ENCODE results near the gene TTLL4. TPM values are rescaled to one million over a fixed set of nuclear protein-coding genes. Genes with fewer than 3 reads are reported as not detected.

TTLL4 gene
- total RNA-seq, 1 donor from 2014 or later, result 47.3 TPM

DNA sequence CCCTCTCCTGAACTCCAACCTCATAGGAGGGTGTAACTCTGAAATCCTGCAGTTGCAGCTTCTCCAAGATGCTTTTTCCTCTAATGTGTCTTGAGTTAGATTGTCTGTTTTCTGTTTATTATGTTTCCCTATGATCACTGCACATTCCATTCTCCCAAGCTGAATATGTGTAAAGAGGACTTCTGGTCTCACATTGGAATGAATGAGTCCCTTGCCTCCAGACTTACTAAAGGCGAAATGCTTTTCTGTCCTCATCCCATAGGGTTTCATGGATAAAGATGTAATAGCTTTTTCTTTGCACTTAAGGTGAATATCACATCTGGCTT, 35.8 kb downstream of the TTLL4 start:
- no peak overlapping the region for H3K27ac Mint-ChIP-seq (ENCODE audit: unreplicated experiment)
- H3K4me3 Mint-ChIP-seq (ENCODE audit: unreplicated experiment), result no peak overlapping the region
- no peak for DNase-seq (ENCODE audit: low spot score)
- peaks cover 3% of the 10 kb centered on the region for H3K27me3 Mint-ChIP-seq (ENCODE audit: unreplicated experiment)
- H3K4me1 Mint-ChIP-seq (ENCODE audit: unreplicated experiment), result no peaks in the 10 kb centered on the region
- no peaks in the 10 kb centered on the region for H3K9me3 Mint-ChIP-seq (ENCODE audit: unreplicated experiment)
- peaks cover 62% of the 10 kb centered on the region for H3K36me3 Mint-ChIP-seq (ENCODE audit: low read depth, unreplicated experiment)
- TF ChIP-seq, protein P1, sequence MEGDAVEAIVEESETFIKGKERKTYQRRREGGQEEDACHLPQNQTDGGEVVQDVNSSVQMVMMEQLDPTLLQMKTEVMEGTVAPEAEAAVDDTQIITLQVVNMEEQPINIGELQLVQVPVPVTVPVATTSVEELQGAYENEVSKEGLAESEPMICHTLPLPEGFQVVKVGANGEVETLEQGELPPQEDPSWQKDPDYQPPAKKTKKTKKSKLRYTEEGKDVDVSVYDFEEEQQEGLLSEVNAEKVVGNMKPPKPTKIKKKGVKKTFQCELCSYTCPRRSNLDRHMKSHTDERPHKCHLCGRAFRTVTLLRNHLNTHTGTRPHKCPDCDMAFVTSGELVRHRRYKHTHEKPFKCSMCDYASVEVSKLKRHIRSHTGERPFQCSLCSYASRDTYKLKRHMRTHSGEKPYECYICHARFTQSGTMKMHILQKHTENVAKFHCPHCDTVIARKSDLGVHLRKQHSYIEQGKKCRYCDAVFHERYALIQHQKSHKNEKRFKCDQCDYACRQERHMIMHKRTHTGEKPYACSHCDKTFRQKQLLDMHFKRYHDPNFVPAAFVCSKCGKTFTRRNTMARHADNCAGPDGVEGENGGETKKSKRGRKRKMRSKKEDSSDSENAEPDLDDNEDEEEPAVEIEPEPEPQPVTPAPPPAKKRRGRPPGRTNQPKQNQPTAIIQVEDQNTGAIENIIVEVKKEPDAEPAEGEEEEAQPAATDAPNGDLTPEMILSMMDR (IDR thresholded peaks at IDR 0.05; ENCODE audit: unreplicated experiment), result no peak

DNA sequence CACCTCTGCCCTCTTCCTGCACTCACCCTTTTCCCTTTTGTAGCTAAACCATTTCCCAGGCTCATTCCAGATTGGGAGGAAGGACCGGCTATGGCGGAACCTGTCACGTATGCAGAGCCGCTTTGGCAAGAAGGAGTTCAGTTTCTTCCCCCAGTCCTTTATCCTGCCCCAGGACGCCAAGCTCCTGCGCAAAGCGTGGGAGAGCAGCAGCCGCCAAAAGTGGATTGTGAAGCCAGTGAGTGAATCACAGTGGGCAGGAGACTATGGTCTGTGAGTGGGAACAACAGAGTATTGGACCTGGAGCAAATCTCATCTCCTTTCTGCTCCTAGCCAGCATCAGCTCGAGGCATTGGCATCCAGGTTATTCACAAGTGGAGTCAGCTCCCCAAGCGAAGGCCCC, 36.3 kb downstream of the TTLL4 start:
- H3K27me3 Mint-ChIP-seq (ENCODE audit: unreplicated experiment), result peaks cover 3% of the 10 kb centered on the region
- no peak for DNase-seq (ENCODE audit: low spot score)
- H3K4me1 Mint-ChIP-seq (ENCODE audit: unreplicated experiment), result no peaks in the 10 kb centered on the region
- no peak overlapping the region for H3K4me3 Mint-ChIP-seq (ENCODE audit: unreplicated experiment)
- no peaks in the 10 kb centered on the region for H3K9me3 Mint-ChIP-seq (ENCODE audit: unreplicated experiment)
- peaks cover 63% of the 10 kb centered on the region for H3K36me3 Mint-ChIP-seq (ENCODE audit: low read depth, unreplicated experiment)
- no peak overlapping the region for H3K27ac Mint-ChIP-seq (ENCODE audit: unreplicated experiment)
- TF ChIP-seq, protein P1 (IDR thresholded peaks at IDR 0.05; ENCODE audit: unreplicated experiment), result no peak

DNA sequence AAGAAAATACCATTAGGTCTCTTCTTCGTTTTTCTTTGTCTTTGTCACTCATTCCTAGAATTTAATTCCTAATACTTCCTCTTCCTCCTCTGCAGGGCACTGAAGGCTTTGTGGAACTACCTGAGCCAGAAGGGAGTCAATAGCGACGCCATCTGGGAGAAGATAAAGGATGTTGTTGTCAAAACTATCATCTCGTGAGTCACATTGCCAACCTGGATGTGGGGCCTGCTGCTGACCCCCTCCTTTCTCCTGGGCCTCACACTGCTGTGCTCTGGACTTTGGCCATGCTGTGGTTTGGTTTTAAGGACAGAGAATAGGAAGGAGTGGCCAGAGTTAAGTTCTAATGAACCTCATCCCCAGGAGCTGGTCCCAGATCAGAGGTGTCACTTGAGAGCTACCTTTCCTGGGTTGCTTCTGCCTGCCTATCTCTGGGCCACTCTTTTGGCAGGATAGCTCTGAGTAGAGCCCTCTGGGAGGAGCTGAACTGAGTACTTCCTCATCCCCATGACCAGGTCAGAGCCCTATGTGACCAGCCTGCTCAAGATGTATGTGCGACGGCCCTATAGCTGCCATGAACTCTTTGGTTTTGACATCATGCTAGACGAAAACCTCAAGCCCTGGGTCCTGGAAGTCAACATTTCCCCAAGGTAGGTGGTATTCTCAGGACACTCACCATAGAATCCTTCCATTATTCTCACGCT, 38.3 kb downstream of the TTLL4 start:
- Mint-ChIP-seq H3K4me1 (ENCODE audit: unreplicated experiment) (no peaks in the 10 kb centered on the region), H3K9me3 (ENCODE audit: unreplicated experiment) (no peaks in the 10 kb centered on the region), H3K36me3 (ENCODE audit: low read depth, unreplicated experiment) (peaks cover 71% of the 10 kb centered on the region), H3K4me3 (ENCODE audit: unreplicated experiment) (no peak overlapping the region), H3K27ac (ENCODE audit: unreplicated experiment) (peak overlapping the region; percentile 27), H3K27me3 (ENCODE audit: unreplicated experiment) (peaks cover 3% of the 10 kb centered on the region)
- no peak for DNase-seq (ENCODE audit: low spot score)
- TF ChIP-seq, protein P1 (IDR thresholded peaks at IDR 0.05; ENCODE audit: unreplicated experiment), result no peak

DNA sequence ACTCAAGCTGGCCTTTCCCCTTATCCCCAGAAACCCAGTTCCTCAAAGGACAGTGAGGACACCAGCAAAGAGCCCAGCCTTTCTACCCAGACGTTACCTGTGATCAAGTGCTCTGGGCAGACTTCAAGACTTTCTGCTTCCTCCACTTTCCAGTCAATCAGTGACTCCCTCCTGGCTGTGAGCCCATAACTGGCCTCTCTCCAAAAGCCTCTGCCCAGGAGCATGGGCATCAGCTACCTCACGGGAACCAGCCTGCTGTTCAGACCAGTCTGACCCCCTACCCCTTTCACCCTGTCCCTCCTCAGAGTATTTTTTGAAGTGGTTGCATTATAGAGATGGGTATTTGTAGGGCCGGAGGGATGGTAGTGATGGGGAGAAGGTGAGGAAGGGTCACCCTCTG, 43.6 kb downstream of the TTLL4 start:
- Mint-ChIP-seq H3K27me3 (ENCODE audit: unreplicated experiment) (no peaks in the 10 kb centered on the region), H3K4me1 (ENCODE audit: unreplicated experiment) (no peaks in the 10 kb centered on the region), H3K4me3 (ENCODE audit: unreplicated experiment) (no peak overlapping the region)

DNA sequence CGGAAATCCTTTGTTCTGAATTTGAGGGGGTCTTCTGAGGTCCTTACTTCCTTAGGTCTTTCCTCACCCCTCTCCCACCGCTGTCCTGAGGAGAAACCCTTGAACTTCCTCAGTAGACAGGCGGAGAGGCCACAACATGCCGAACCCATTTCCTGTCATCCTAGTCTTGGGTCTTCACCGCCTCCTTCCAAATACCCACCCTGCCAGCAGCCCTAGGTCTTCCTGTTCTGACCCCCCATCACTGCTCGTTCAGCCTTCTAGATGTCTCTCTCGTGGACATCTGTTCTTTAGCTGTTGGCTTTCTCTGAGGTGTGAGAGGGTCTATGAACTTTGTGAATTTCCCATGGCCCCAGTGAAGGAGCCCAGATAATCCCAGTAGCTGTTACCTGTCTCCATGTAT, 44.1 kb downstream of the TTLL4 start:
- H3K4me3 Mint-ChIP-seq (ENCODE audit: unreplicated experiment), result peak overlapping the region; percentile 52
- H3K9me3 Mint-ChIP-seq (ENCODE audit: unreplicated experiment), result no peaks in the 10 kb centered on the region
- TF ChIP-seq, protein P1 (IDR thresholded peaks at IDR 0.05; ENCODE audit: unreplicated experiment), result no peak
- DNase-seq (ENCODE audit: low spot score), result no peak
- H3K4me1 Mint-ChIP-seq (ENCODE audit: unreplicated experiment), result no peaks in the 10 kb centered on the region
- peaks cover 53% of the 10 kb centered on the region for H3K36me3 Mint-ChIP-seq (ENCODE audit: low read depth, unreplicated experiment)
- no peaks in the 10 kb centered on the region for H3K27me3 Mint-ChIP-seq (ENCODE audit: unreplicated experiment)
- no peak overlapping the region for H3K27ac Mint-ChIP-seq (ENCODE audit: unreplicated experiment)

More for the DNA sequence above, 43.6 kb downstream of the TTLL4 start:
- no peak for DNase-seq (ENCODE audit: low spot score)
- H3K27ac Mint-ChIP-seq (ENCODE audit: unreplicated experiment), result no peak overlapping the region
- H3K36me3 Mint-ChIP-seq (ENCODE audit: low read depth, unreplicated experiment), result peaks cover 56% of the 10 kb centered on the region
- no peaks in the 10 kb centered on the region for H3K9me3 Mint-ChIP-seq (ENCODE audit: unreplicated experiment)
- TF ChIP-seq, protein P1 (IDR thresholded peaks at IDR 0.05; ENCODE audit: unreplicated experiment), result no peak

Measured in endothelial cell (in vitro differentiated cells).